IPS-18c (cell line): Measurements from ENCODE around the gene EPHB1.

ENCODE experiments used
- H3K4me3 ChIP-seq: 2 replicates; pipeline ENCODE4 v1.7.0; 2013; ENCODE audit warnings: low read depth, mild to moderate bottlenecking, low read length, moderate library complexity; ENCODE audit not compliant: insufficient read depth
- H3K9me3 ChIP-seq: one replicate; pipeline ENCODE4 v1.6.1; 2013; ENCODE audit warnings: mild to moderate bottlenecking, low read length, moderate library complexity; ENCODE audit not compliant: control insufficient read depth, insufficient read depth

Gene EPHB1

GRCh38 chr3:134904776-134905646, 110.0 kb downstream of the EPHB1 start:
- H3K9me3 ChIP-seq, result no peaks in the 10 kb centered on the region
- H3K4me3 ChIP-seq, result no peak overlapping the region

- no peaks in the 10 kb centered on the region for H3K9me3 ChIP-seq
Measured at GRCh38 chr3:134905647-134905935, 110.5 kb downstream of the EPHB1 start.

GRCh38 chr3:134908271-134908670, 113.2 kb downstream of the EPHB1 start:
- Histone ChIP-seq H3K4me3 (no peak overlapping the region), H3K9me3 (no peaks in the 10 kb centered on the region)

More at GRCh38 chr3:134905647-134905935, 110.5 kb downstream of the EPHB1 start:
- no peak overlapping the region for H3K4me3 ChIP-seq

- H3K4me3 ChIP-seq, result no peak overlapping the region
- no peaks in the 10 kb centered on the region for H3K9me3 ChIP-seq
Measured at GRCh38 chr3:134910026-134910425, 115.0 kb downstream of the EPHB1 start.

- Histone ChIP-seq H3K4me3 (no peak overlapping the region), H3K9me3 (peaks cover 3% of the 10 kb centered on the region)
Measured at GRCh38 chr3:134911586-134912548, 116.8 kb downstream of the EPHB1 start.

- Histone ChIP-seq H3K9me3 (peaks cover 3% of the 10 kb centered on the region), H3K4me3 (no peak overlapping the region)
Measured at GRCh38 chr3:134916276-134916961, 121.4 kb downstream of the EPHB1 start.

- H3K9me3 ChIP-seq, result peaks cover 3% of the 10 kb centered on the region
- no peak overlapping the region for H3K4me3 ChIP-seq
Measured at GRCh38 chr3:134917631-134918030, 122.6 kb downstream of the EPHB1 start.

GRCh38 chr3:134918441-134918840, 123.4 kb downstream of the EPHB1 start:
- H3K4me3 ChIP-seq, result no peak overlapping the region
- H3K9me3 ChIP-seq, result peaks cover 3% of the 10 kb centered on the region

- Histone ChIP-seq H3K9me3 (no peaks in the 10 kb centered on the region), H3K4me3 (no peak overlapping the region)
Measured at GRCh38 chr3:134922101-134922500, 127.0 kb downstream of the EPHB1 start.

- Histone ChIP-seq H3K4me3 (no peak overlapping the region), H3K9me3 (no peaks in the 10 kb centered on the region)
Measured at GRCh38 chr3:134922866-134923265, 127.8 kb downstream of the EPHB1 start.

- H3K9me3 ChIP-seq, result no peaks in the 10 kb centered on the region
- no peak overlapping the region for H3K4me3 ChIP-seq
Measured at GRCh38 chr3:134923286-134923685, 128.2 kb downstream of the EPHB1 start.

GRCh38 chr3:134927599-134927998, 132.5 kb downstream of the EPHB1 start:
- Histone ChIP-seq H3K9me3 (no peaks in the 10 kb centered on the region), H3K4me3 (no peak overlapping the region)

GRCh38 chr3:134928392-134928791, 133.3 kb downstream of the EPHB1 start:
- H3K4me3 ChIP-seq, result no peak overlapping the region
- no peaks in the 10 kb centered on the region for H3K9me3 ChIP-seq

GRCh38 chr3:134928819-134929218, 133.8 kb downstream of the EPHB1 start:
- Histone ChIP-seq H3K4me3 (no peak overlapping the region), H3K9me3 (no peaks in the 10 kb centered on the region)

- H3K4me3 ChIP-seq, result no peak overlapping the region
- no peaks in the 10 kb centered on the region for H3K9me3 ChIP-seq
Measured at GRCh38 chr3:134929976-134930375, 134.9 kb downstream of the EPHB1 start.

- Histone ChIP-seq H3K9me3 (no peaks in the 10 kb centered on the region), H3K4me3 (no peak overlapping the region)
Measured at GRCh38 chr3:134931045-134931785, 136.2 kb downstream of the EPHB1 start.

- no peaks in the 10 kb centered on the region for H3K9me3 ChIP-seq
- H3K4me3 ChIP-seq, result no peak overlapping the region
Measured at GRCh38 chr3:134932035-134932434, 137.0 kb downstream of the EPHB1 start.
